Measurements from ENCODE around the gene PPA1. TPM values are rescaled to one million over a fixed set of nuclear protein-coding genes. Genes with fewer than 3 reads are reported as not detected.
"Not testable (repeated sequence)": the region's sequence is repeated elsewhere in the genome, so short reads cannot be mapped to it uniquely, and the experiment has no call there.

Gene PPA1
- polyA plus RNA-seq, 1 donor from 2014 or later: 402 TPM

DNA sequence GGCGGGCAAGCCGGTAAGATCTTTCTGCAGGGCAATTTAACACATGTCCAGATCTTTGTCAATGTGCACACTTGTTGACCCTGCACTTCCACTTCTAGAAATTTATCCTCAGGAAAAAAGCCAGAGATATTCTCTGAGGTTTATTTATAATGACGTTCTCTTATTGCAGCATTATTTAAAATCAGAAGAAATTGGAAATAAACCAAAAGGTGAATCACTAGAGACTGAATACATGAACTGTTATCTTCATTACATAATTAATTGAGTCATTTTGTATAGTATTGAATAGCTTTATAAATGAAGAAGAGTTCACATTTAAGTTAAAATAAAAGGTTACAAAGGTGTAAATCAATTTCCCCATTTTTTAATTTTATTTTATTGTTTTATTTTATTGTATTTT lies 46.7 kb downstream of the PPA1 start:
- Histone ChIP-seq H3K9me3 (ENCODE audit: low read length) (no peaks in the 10 kb centered on the region), H3K9ac (ENCODE audit: low read length) (no peak overlapping the region), H3K27ac (ENCODE audit: low read length) (no peak overlapping the region), H3K4me3 (ENCODE audit: low read length) (no peak overlapping the region), H3K79me2 (replicated peaks; ENCODE audit: insufficient read depth, low read length) (no peaks in the 10 kb centered on the region), H2AFZ (ENCODE audit: low read depth, low read length) (no peak overlapping the region), H3K4me2 (ENCODE audit: low read length) (no peak overlapping the region), H3K27me3 (ENCODE audit: insufficient read depth, low read depth, low read length) (no peaks in the 10 kb centered on the region), H4K20me1 (ENCODE audit: insufficient read depth) (no peaks in the 10 kb centered on the region), H3K36me3 (ENCODE audit: insufficient read depth, low read length) (no peaks in the 10 kb centered on the region), H3K9me2 (ENCODE audit: insufficient read depth, low read length) (no peaks in the 10 kb centered on the region), H3F3A (ENCODE audit: insufficient read depth, low read length, poor library complexity, severe bottlenecking) (no peaks in the 10 kb centered on the region)
- TF ChIP-seq POLR2AphosphoS5 (IDR thresholded peaks at IDR 0.05): no peak
- no peak for TF ChIP-seq EZH2 (IDR thresholded peaks at IDR 0.05; ENCODE audit: borderline replicate concordance, insufficient read depth, low read length, poor library complexity, severe bottlenecking)

DNA sequence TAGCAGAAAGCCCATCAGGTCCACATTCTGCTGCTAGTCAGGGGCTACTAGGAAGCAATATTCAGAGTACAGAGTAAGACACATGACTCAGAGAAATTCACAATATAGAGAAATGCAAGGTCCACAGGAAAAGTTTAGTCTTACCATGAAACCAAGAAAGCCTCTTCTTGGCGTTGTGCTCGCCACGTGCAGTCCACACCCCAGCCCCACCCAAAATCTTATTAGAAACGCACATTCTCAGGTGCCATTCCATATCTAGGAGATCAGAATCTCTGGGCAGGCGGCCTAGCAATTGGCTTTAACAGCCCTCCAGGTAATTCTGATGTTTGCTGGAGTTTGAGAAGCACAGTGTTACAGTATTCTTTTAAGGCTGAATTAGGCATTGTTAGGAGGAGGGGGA lies 47.1 kb downstream of the PPA1 start:
- H2AFZ ChIP-seq (ENCODE audit: low read depth, low read length): no peak overlapping the region
- no peak overlapping the region for H3K4me2 ChIP-seq (ENCODE audit: low read length)
- H3K27me3 ChIP-seq (ENCODE audit: insufficient read depth, low read depth, low read length): no peaks in the 10 kb centered on the region
- H4K20me1 ChIP-seq (ENCODE audit: insufficient read depth): no peaks in the 10 kb centered on the region
- H3F3A ChIP-seq (ENCODE audit: insufficient read depth, low read length, poor library complexity, severe bottlenecking): no peaks in the 10 kb centered on the region
- no peaks in the 10 kb centered on the region for H3K36me3 ChIP-seq (ENCODE audit: insufficient read depth, low read length)
- no peaks in the 10 kb centered on the region for H3K9me3 ChIP-seq (ENCODE audit: low read length)
- H3K9me2 ChIP-seq (ENCODE audit: insufficient read depth, low read length): no peaks in the 10 kb centered on the region
- TF ChIP-seq EZH2 (IDR thresholded peaks at IDR 0.05; ENCODE audit: borderline replicate concordance, insufficient read depth, low read length, poor library complexity, severe bottlenecking): no peak
- TF ChIP-seq SMC3 (conservative IDR thresholded peaks at IDR 0.05; ENCODE audit: poor library complexity): no peak
- TF ChIP-seq MXI1 (conservative IDR thresholded peaks at IDR 0.05; ENCODE audit: poor library complexity, severe bottlenecking): no peak
- no peak for TF ChIP-seq RAD21 (conservative IDR thresholded peaks at IDR 0.05)
- TF ChIP-seq TAF1 (IDR thresholded peaks at IDR 0.05; ENCODE audit: low read depth): no peak
- TF ChIP-seq, protein P1, sequence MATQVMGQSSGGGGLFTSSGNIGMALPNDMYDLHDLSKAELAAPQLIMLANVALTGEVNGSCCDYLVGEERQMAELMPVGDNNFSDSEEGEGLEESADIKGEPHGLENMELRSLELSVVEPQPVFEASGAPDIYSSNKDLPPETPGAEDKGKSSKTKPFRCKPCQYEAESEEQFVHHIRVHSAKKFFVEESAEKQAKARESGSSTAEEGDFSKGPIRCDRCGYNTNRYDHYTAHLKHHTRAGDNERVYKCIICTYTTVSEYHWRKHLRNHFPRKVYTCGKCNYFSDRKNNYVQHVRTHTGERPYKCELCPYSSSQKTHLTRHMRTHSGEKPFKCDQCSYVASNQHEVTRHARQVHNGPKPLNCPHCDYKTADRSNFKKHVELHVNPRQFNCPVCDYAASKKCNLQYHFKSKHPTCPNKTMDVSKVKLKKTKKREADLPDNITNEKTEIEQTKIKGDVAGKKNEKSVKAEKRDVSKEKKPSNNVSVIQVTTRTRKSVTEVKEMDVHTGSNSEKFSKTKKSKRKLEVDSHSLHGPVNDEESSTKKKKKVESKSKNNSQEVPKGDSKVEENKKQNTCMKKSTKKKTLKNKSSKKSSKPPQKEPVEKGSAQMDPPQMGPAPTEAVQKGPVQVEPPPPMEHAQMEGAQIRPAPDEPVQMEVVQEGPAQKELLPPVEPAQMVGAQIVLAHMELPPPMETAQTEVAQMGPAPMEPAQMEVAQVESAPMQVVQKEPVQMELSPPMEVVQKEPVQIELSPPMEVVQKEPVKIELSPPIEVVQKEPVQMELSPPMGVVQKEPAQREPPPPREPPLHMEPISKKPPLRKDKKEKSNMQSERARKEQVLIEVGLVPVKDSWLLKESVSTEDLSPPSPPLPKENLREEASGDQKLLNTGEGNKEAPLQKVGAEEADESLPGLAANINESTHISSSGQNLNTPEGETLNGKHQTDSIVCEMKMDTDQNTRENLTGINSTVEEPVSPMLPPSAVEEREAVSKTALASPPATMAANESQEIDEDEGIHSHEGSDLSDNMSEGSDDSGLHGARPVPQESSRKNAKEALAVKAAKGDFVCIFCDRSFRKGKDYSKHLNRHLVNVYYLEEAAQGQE (IDR thresholded peaks at IDR 0.05; ENCODE audit: borderline replicate concordance): no peak
- TF ChIP-seq, protein P2, sequence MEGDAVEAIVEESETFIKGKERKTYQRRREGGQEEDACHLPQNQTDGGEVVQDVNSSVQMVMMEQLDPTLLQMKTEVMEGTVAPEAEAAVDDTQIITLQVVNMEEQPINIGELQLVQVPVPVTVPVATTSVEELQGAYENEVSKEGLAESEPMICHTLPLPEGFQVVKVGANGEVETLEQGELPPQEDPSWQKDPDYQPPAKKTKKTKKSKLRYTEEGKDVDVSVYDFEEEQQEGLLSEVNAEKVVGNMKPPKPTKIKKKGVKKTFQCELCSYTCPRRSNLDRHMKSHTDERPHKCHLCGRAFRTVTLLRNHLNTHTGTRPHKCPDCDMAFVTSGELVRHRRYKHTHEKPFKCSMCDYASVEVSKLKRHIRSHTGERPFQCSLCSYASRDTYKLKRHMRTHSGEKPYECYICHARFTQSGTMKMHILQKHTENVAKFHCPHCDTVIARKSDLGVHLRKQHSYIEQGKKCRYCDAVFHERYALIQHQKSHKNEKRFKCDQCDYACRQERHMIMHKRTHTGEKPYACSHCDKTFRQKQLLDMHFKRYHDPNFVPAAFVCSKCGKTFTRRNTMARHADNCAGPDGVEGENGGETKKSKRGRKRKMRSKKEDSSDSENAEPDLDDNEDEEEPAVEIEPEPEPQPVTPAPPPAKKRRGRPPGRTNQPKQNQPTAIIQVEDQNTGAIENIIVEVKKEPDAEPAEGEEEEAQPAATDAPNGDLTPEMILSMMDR (IDR thresholded peaks at IDR 0.05; ENCODE audit: poor library complexity, severe bottlenecking): no peak
- TF ChIP-seq EP300 (conservative IDR thresholded peaks at IDR 0.05; ENCODE audit: poor library complexity, severe bottlenecking): no peak
- no peak for TF ChIP-seq POLR2AphosphoS5 (IDR thresholded peaks at IDR 0.05)
- H3K9ac ChIP-seq (ENCODE audit: low read length): no peak overlapping the region
- H3K79me2 ChIP-seq (replicated peaks; ENCODE audit: insufficient read depth, low read length): no peaks in the 10 kb centered on the region
- H3K27ac ChIP-seq (ENCODE audit: low read length): no peak overlapping the region
- no peak overlapping the region for H3K4me3 ChIP-seq (ENCODE audit: low read length)

- no peak overlapping the region for H3K4me2 ChIP-seq (ENCODE audit: low read length)
- H3K4me3 ChIP-seq (ENCODE audit: low read length): no peak overlapping the region
- H3K9ac ChIP-seq (ENCODE audit: low read length): no peak overlapping the region
- no peaks in the 10 kb centered on the region for H3K27me3 ChIP-seq (ENCODE audit: insufficient read depth, low read depth, low read length)
- no peaks in the 10 kb centered on the region for H3K36me3 ChIP-seq (ENCODE audit: insufficient read depth, low read length)
- no peaks in the 10 kb centered on the region for H4K20me1 ChIP-seq (ENCODE audit: insufficient read depth)
- H3K9me3 ChIP-seq (ENCODE audit: low read length): no peaks in the 10 kb centered on the region
- H3F3A ChIP-seq (ENCODE audit: insufficient read depth, low read length, poor library complexity, severe bottlenecking): no peaks in the 10 kb centered on the region
- H3K9me2 ChIP-seq (ENCODE audit: insufficient read depth, low read length): no peaks in the 10 kb centered on the region
- no peak overlapping the region for H3K27ac ChIP-seq (ENCODE audit: low read length)
- no peak overlapping the region for H2AFZ ChIP-seq (ENCODE audit: low read depth, low read length)
- TF ChIP-seq EP300 (conservative IDR thresholded peaks at IDR 0.05; ENCODE audit: poor library complexity, severe bottlenecking) (no peak), TAF1 (IDR thresholded peaks at IDR 0.05; ENCODE audit: low read depth) (no peak), RAD21 (conservative IDR thresholded peaks at IDR 0.05) (no peak), EZH2 (IDR thresholded peaks at IDR 0.05; ENCODE audit: borderline replicate concordance, insufficient read depth, low read length, poor library complexity, severe bottlenecking) (no peak)
- TF ChIP-seq, protein P1 (IDR thresholded peaks at IDR 0.05; ENCODE audit: borderline replicate concordance): no peak
- H3K79me2 ChIP-seq (replicated peaks; ENCODE audit: insufficient read depth, low read length): no peaks in the 10 kb centered on the region
Observed at GRCh38 chr10:70183304-70183703, 49.9 kb downstream of the PPA1 start.

GRCh38 chr10:70179209-70179608 lies 54.0 kb downstream of the PPA1 start:
- H3K27me3 ChIP-seq (ENCODE audit: insufficient read depth, low read depth, low read length); H3K9me2 ChIP-seq (ENCODE audit: insufficient read depth, low read length); H3K4me2 ChIP-seq (ENCODE audit: low read length); H3K9me3 ChIP-seq (ENCODE audit: low read length); H3K79me2 ChIP-seq (replicated peaks; ENCODE audit: insufficient read depth, low read length); H3K27ac ChIP-seq (ENCODE audit: low read length); H3K36me3 ChIP-seq (ENCODE audit: insufficient read depth, low read length); H3K4me3 ChIP-seq (ENCODE audit: low read length); H3F3A ChIP-seq (ENCODE audit: insufficient read depth, low read length, poor library complexity, severe bottlenecking); H2AFZ ChIP-seq (ENCODE audit: low read depth, low read length); H4K20me1 ChIP-seq (ENCODE audit: insufficient read depth); H3K9ac ChIP-seq (ENCODE audit: low read length): not testable (repeated sequence)

All from neural cell (in vitro differentiated cells).